Pancreas (tissue), 10 donors: Measurements from ENCODE around the gene STAP1. TPM values are rescaled to one million over a fixed set of nuclear protein-coding genes. Genes with fewer than 3 reads are reported as not detected.
"Not testable (repeated sequence)": the region's sequence is repeated elsewhere in the genome, so short reads cannot be mapped to it uniquely, and the experiment has no call there.

ENCODE experiments used
- ATAC-seq, 4 donors: fragments of 200-7000 bp; cut with Tn5 transposase; one replicate each; pipeline versions ENCODE4 v1.8.0 to v1.9.1; 2020; ENCODE audit warnings: mild to moderate bottlenecking in 4 of 4, moderate library complexity in 4 of 4
- DNase-seq, 6 donors: peaks; one replicate each; pipeline ENCODE4 v3.0.0-alpha.2; 2020
- FAIRE-seq: peaks from 2 replicates; lab custom pipeline; 2012; peaks lifted over from hg19 to GRCh38; lab: Jason Lieb, UNC
- H3K27ac ChIP-seq, 4 donors: fragments of 200-600 bp; sonication (generic); 1 replicate in 3 of 4; 2 replicates in 1 of 4; pipeline versions ENCODE4 v1.5.0 to v1.8.0; 2020
- H3K27me3 ChIP-seq, 4 donors: fragments of 200-600 bp; one replicate each; pipeline ENCODE4 v1.8.0; 2021
- H3K36me3 ChIP-seq, 3 donors: fragments of 200-600 bp; sonication (generic) in 1 of 3; one replicate each; pipeline versions ENCODE4 v1.5.0 to v1.8.0; 2020 to 2021
- H3K4me1 ChIP-seq, 3 donors: fragments of 200-600 bp; one replicate each; pipeline ENCODE4 v1.8.0; 2021
- H3K4me3 ChIP-seq, 4 donors: fragments of 200-600 bp; sonication (generic) in 2 of 4; one replicate each; pipeline versions ENCODE4 v1.5.0 to v1.8.0; 2020 to 2021
- H3K9me3 ChIP-seq, 4 donors: fragments of 200-600 bp; one replicate each; pipeline ENCODE4 v1.8.0; 2021
- CTCF ChIP-seq, 4 donors: fragments of 200-600 bp; sonication (generic) in 3 of 4; IDR thresholded peaks; one replicate each; pipeline versions ENCODE4 v1.5.0 to v1.8.0; 2021; ENCODE audit warnings: antibody characterized with exemption in 4 of 4
- WGBS, 2 donors: extraction: QIAGEN DNeasy Blood & Tissue Kit; methylation state at CpG; one replicate each; pipeline ENCODE4 v1.1.7; 2013; 5-methylcytosine and 5-hydroxymethylcytosine counted together
- intact Hi-C, 3 donors: fragments of 100-400 bp; cut with DNase I; formaldehyde crosslinking; loops; one replicate each; pipeline versions ENCODE4 v1.11.1 to v1.14.2; 2022
- polyA plus RNA-seq, 2 donors: library from polyadenylated mRNA; stranded (reverse); fragments of 200-250 nt; gene quantifications; one replicate each; pipeline ENCODE4 v1.2.3, GENCODE V29; 2013
- total RNA-seq, 6 donors: library from RNA; stranded (reverse); fragmentation: NEBNext Ultra II Directional in 4 of 6; extraction: Animal tissue kit (Norgen Biotek cat#: 25700) in 4 of 6; gene quantifications; one replicate each; pipeline versions ENCODE4 v1.2.1 to v1.2.4, GENCODE V29; 2021 to 2023
- donor health status: healthy with polysubstance abuse.
- donor health status: DM: no; HTN: no; CAD: no; lungs with moderate emphysema.
- donor health status: DM: no; HTN: no; CAD: no.
- donor health status: control.
- donor health status: control.
- donor health status: Bipolar disorder and iron deficiency.
- donor health status: DM: yes; HTN: yes; CAD: no.
- donor health status: DM: no; HTN: no; CAD: no.
- donor health status: DM: no; HTN: no; CAD: no.
- donor health status: DM: yes; HTN: yes; CAD: no.

STAP1 gene
- total and polyA plus RNA-seq, 8 donors = 0.21 to 0.29 (median 0.25) TPM; not detected in 4

GRCh38 chr4:67522851-67523671 is 35.5 kb upstream of the STAP1 start:
- Histone ChIP-seq H3K36me3 (peaks cover 0 to 8% (median 3%) of the 10 kb centered on the region in 3 donors), H3K4me3 (no peak overlapping the region), H3K4me1 (peaks cover 0 to 3% (median 0%) of the 10 kb centered on the region in 3 donors), H3K27me3 (no peaks in the 10 kb centered on the region), H3K27ac (no peak overlapping the region), H3K9me3 (no peaks in the 10 kb centered on the region)
- FAIRE-seq (no peak), DNase-seq (no peak), ATAC-seq (no peak)
- WGBS, 2 donors = 89 to 93% methylated on average over 10 of the region's 10 CpGs
- no peak for TF ChIP-seq CTCF (IDR thresholded peaks at IDR 0.05)
- intact Hi-C loops = no loop called here

- intact Hi-C loops = not testable (repeated sequence)
- WGBS, 2 donors = 81 to 90% methylated on average over 3 of the region's 3 CpGs
These were observed 34.4 kb upstream of the STAP1 start for GRCh38 chr4:67524140-67524539.

GRCh38 chr4:67531379-67531962 is 27.1 kb upstream of the STAP1 start:
- Histone ChIP-seq H3K4me1 (peaks cover 0 to 5% (median 0%) of the 10 kb centered on the region in 3 donors), H3K9me3 (no peaks in the 10 kb centered on the region), H3K27ac (no peak overlapping the region), H3K4me3 (no peak overlapping the region), H3K36me3 (peaks cover 0 to 29% (median 17%) of the 10 kb centered on the region in 3 donors), H3K27me3 (no peaks in the 10 kb centered on the region)
- intact Hi-C loops = no loop called here
- DNase-seq = no peak
- no peak for FAIRE-seq
- TF ChIP-seq CTCF (IDR thresholded peaks at IDR 0.05) = no peak
- 52 to 65% methylated on average over 4 of the region's 4 CpGs for WGBS, 2 donors
- ATAC-seq = peak; percentile 35 to 67 (median 45)

More at GRCh38 chr4:67524140-67524539, 34.4 kb upstream of the STAP1 start:
- not testable (repeated sequence) for H3K4me1 ChIP-seq, H3K27me3 ChIP-seq, DNase-seq, H3K9me3 ChIP-seq, H3K4me3 ChIP-seq, FAIRE-seq, H3K27ac ChIP-seq, ATAC-seq
- peaks cover 0 to 11% (median 0%) of the 10 kb centered on the region in 3 donors for H3K36me3 ChIP-seq

- FAIRE-seq, H3K4me1 ChIP-seq, H3K4me3 ChIP-seq, H3K27me3 ChIP-seq, H3K27ac ChIP-seq, ATAC-seq, H3K9me3 ChIP-seq, DNase-seq, intact Hi-C loops: not testable (repeated sequence)
- H3K36me3 ChIP-seq = peaks cover 0 to 36% (median 21%) of the 10 kb centered on the region in 3 donors
- WGBS, 2 donors = 94 to 97% methylated on average over 4 of the region's 4 CpGs
These were observed 26.1 kb upstream of the STAP1 start for GRCh38 chr4:67532397-67532796.

- no peak for ATAC-seq
- H3K4me3 ChIP-seq = no peak overlapping the region
- H3K9me3 ChIP-seq = no peaks in the 10 kb centered on the region
- intact Hi-C loops = no loop called here
- peaks cover 0 to 5% (median 0%) of the 10 kb centered on the region in 3 donors for H3K4me1 ChIP-seq
- peaks cover 0 to 43% (median 26%) of the 10 kb centered on the region in 3 donors for H3K36me3 ChIP-seq
- WGBS, 2 donors = 97 to 98% methylated on average over 3 of the region's 3 CpGs
- no peak for DNase-seq
- H3K27me3 ChIP-seq = no peaks in the 10 kb centered on the region
- no peak for FAIRE-seq
- no peak overlapping the region for H3K27ac ChIP-seq
- no peak for TF ChIP-seq CTCF (IDR thresholded peaks at IDR 0.05)
These were observed 25.4 kb upstream of the STAP1 start for GRCh38 chr4:67533112-67533511.
